Memory B cell (primary cell): ENCODE measurements around the gene RNF44.

Experiments
- ATAC-seq: fragments of 150-1000 bp; cut with Tn5 transposase; 2 replicates; pipeline ENCODE4 v1.10.0; 2021; ENCODE audit warnings: low read depth, mild to moderate bottlenecking, moderate library complexity
- DNase-seq, 2 donors: peaks; one replicate each; pipeline ENCODE4 v3.0.0; 2022; ENCODE audit warnings: low spot score in 2 of 2
- H3K27ac Mint-ChIP-seq: one replicate; pipeline ENCODE4 v1.8.0; 2022; ENCODE audit warnings: mild to moderate bottlenecking, moderate library complexity, mixed read lengths
- H3K27me3 Mint-ChIP-seq: one replicate; pipeline ENCODE4 v1.8.0; 2022; ENCODE audit warnings: mixed read lengths
- H3K36me3 Mint-ChIP-seq: one replicate; pipeline ENCODE4 v1.8.0; 2022; ENCODE audit warnings: mild to moderate bottlenecking, mixed read lengths
- H3K4me1 Mint-ChIP-seq: one replicate; pipeline ENCODE4 v1.8.0; 2022; ENCODE audit warnings: mixed read lengths
- H3K4me3 Mint-ChIP-seq: one replicate; pipeline ENCODE4 v1.8.0; 2022; ENCODE audit warnings: mild to moderate bottlenecking, moderate library complexity, mixed read lengths
- H3K9me3 Mint-ChIP-seq: one replicate; pipeline ENCODE4 v1.8.0; 2022; ENCODE audit warnings: mixed read lengths

RNF44 gene

GRCh38 chr5:176535101-176535663 lies 2.0 kb downstream of the RNF44 start:
- ATAC-seq = no peak
- H3K27me3 Mint-ChIP-seq = no peaks in the 10 kb centered on the region

GRCh38 chr5:176534640-176535039 lies 2.6 kb downstream of the RNF44 start:
- Mint-ChIP-seq H3K4me1 (peaks cover 42% of the 10 kb centered on the region), H3K27me3 (no peaks in the 10 kb centered on the region), H3K36me3 (peaks cover 13% of the 10 kb centered on the region), H3K9me3 (no peaks in the 10 kb centered on the region), H3K27ac (peak overlapping the region; percentile 97), H3K4me3 (peak overlapping the region; percentile 97)
- ATAC-seq (no peak), DNase-seq (no peak)

More at GRCh38 chr5:176535101-176535663, 2.0 kb downstream of the RNF44 start:
- peaks cover 42% of the 10 kb centered on the region for H3K4me1 Mint-ChIP-seq
- H3K9me3 Mint-ChIP-seq = no peaks in the 10 kb centered on the region
- peak overlapping the region; percentile 97 for H3K4me3 Mint-ChIP-seq
- no peak for DNase-seq
- peaks cover 10% of the 10 kb centered on the region for H3K36me3 Mint-ChIP-seq
- H3K27ac Mint-ChIP-seq = peak overlapping the region; percentile 97

- H3K4me3 Mint-ChIP-seq = peak overlapping the region; percentile 97
- peaks cover 46% of the 10 kb centered on the region for H3K4me1 Mint-ChIP-seq
- peak overlapping the region; percentile 97 for H3K27ac Mint-ChIP-seq
- peaks cover 18% of the 10 kb centered on the region for H3K36me3 Mint-ChIP-seq
- no peaks in the 10 kb centered on the region for H3K9me3 Mint-ChIP-seq
- ATAC-seq (no peak), DNase-seq (no peak)
- H3K27me3 Mint-ChIP-seq = no peaks in the 10 kb centered on the region
Observed at GRCh38 chr5:176533894-176534611, 3.1 kb downstream of the RNF44 start.

GRCh38 chr5:176533390-176533789 lies 3.8 kb downstream of the RNF44 start:
- Mint-ChIP-seq H3K9me3 (no peaks in the 10 kb centered on the region), H3K27ac (peak overlapping the region; percentile 97), H3K27me3 (no peaks in the 10 kb centered on the region), H3K4me3 (peak overlapping the region; percentile 97), H3K4me1 (peaks cover 50% of the 10 kb centered on the region), H3K36me3 (peaks cover 19% of the 10 kb centered on the region)
- DNase-seq (no peak), ATAC-seq (no peak)

- ATAC-seq (no peak), DNase-seq (no peak)
- H3K4me3 Mint-ChIP-seq = peak overlapping the region; percentile 97
- peaks cover 49% of the 10 kb centered on the region for H3K4me1 Mint-ChIP-seq
- no peaks in the 10 kb centered on the region for H3K9me3 Mint-ChIP-seq
- H3K27me3 Mint-ChIP-seq = no peaks in the 10 kb centered on the region
- peaks cover 22% of the 10 kb centered on the region for H3K36me3 Mint-ChIP-seq
- H3K27ac Mint-ChIP-seq = no peak overlapping the region
Observed at GRCh38 chr5:176532795-176533194, 4.4 kb downstream of the RNF44 start.

- Mint-ChIP-seq H3K27ac (no peak overlapping the region), H3K36me3 (peaks cover 22% of the 10 kb centered on the region), H3K4me3 (no peak overlapping the region), H3K9me3 (no peaks in the 10 kb centered on the region), H3K27me3 (no peaks in the 10 kb centered on the region), H3K4me1 (peaks cover 49% of the 10 kb centered on the region)
- ATAC-seq (no peak), DNase-seq (no peak)
Observed at GRCh38 chr5:176531902-176532493, 5.2 kb downstream of the RNF44 start.

- Mint-ChIP-seq H3K4me3 (peak overlapping the region; percentile 65), H3K36me3 (peaks cover 23% of the 10 kb centered on the region), H3K4me1 (peaks cover 49% of the 10 kb centered on the region), H3K9me3 (no peaks in the 10 kb centered on the region), H3K27me3 (no peaks in the 10 kb centered on the region), H3K27ac (no peak overlapping the region)
- DNase-seq = no peak
- ATAC-seq = no peak
Observed at GRCh38 chr5:176530983-176531901, 6.0 kb downstream of the RNF44 start.

- peaks cover 23% of the 10 kb centered on the region for H3K36me3 Mint-ChIP-seq
- peaks cover 47% of the 10 kb centered on the region for H3K4me1 Mint-ChIP-seq
- H3K9me3 Mint-ChIP-seq = no peaks in the 10 kb centered on the region
- DNase-seq = peak in 1 of 2 donors; percentile 46
- H3K27ac Mint-ChIP-seq = no peak overlapping the region
- peak overlapping the region; percentile 30 for H3K4me3 Mint-ChIP-seq
- no peaks in the 10 kb centered on the region for H3K27me3 Mint-ChIP-seq
- ATAC-seq = no peak
Observed at GRCh38 chr5:176530393-176530982, 6.7 kb downstream of the RNF44 start.

GRCh38 chr5:176529741-176530141 lies 7.5 kb downstream of the RNF44 start:
- peak; percentile 42 to 60 for DNase-seq
- peaks cover 42% of the 10 kb centered on the region for H3K4me1 Mint-ChIP-seq
- peak overlapping the region; percentile 83 for H3K4me3 Mint-ChIP-seq
- no peaks in the 10 kb centered on the region for H3K27me3 Mint-ChIP-seq
- peaks cover 22% of the 10 kb centered on the region for H3K36me3 Mint-ChIP-seq
- no peaks in the 10 kb centered on the region for H3K9me3 Mint-ChIP-seq
- ATAC-seq = peak; percentile 54
- peak overlapping the region; percentile 95 for H3K27ac Mint-ChIP-seq

GRCh38 chr5:176529116-176529740 lies 8.0 kb downstream of the RNF44 start:
- Mint-ChIP-seq H3K27me3 (no peaks in the 10 kb centered on the region), H3K4me3 (peak overlapping the region; percentile 83), H3K27ac (peak overlapping the region; percentile 95), H3K36me3 (peaks cover 22% of the 10 kb centered on the region), H3K9me3 (no peaks in the 10 kb centered on the region), H3K4me1 (peaks cover 37% of the 10 kb centered on the region)
- DNase-seq = peak in 1 of 2 donors; percentile 55
- ATAC-seq = peak; percentile 58

GRCh38 chr5:176528761-176529115 lies 8.5 kb downstream of the RNF44 start:
- Mint-ChIP-seq H3K27ac (peak overlapping the region; percentile 95), H3K27me3 (no peaks in the 10 kb centered on the region), H3K36me3 (peaks cover 22% of the 10 kb centered on the region), H3K4me1 (peaks cover 32% of the 10 kb centered on the region), H3K4me3 (peak overlapping the region; percentile 1), H3K9me3 (no peaks in the 10 kb centered on the region)
- ATAC-seq (no peak), DNase-seq (no peak)

GRCh38 chr5:176528301-176528700 lies 8.9 kb downstream of the RNF44 start:
- DNase-seq (no peak), ATAC-seq (no peak)
- no peaks in the 10 kb centered on the region for H3K9me3 Mint-ChIP-seq
- no peak overlapping the region for H3K4me3 Mint-ChIP-seq
- H3K4me1 Mint-ChIP-seq = peaks cover 30% of the 10 kb centered on the region
- peaks cover 22% of the 10 kb centered on the region for H3K36me3 Mint-ChIP-seq
- peak overlapping the region; percentile 78 for H3K27ac Mint-ChIP-seq
- no peaks in the 10 kb centered on the region for H3K27me3 Mint-ChIP-seq
